NCI-H524 treated with DMSO at 0.1 percent for 48 hours (cell line): ENCODE results near the gene FCAR.
"Not testable (repeated sequence)": the region's sequence is repeated elsewhere in the genome, so short reads cannot be mapped to it uniquely, and the experiment has no call there.

ENCODE experiments used
- DNase-seq: peaks from one replicate; lab custom pipeline; 2025; lab: John Stamatoyannopoulos, UW

The FCAR gene

GRCh38 chr19:54873990-54874389, at the start of gene FCAR:
Gene FCAR (plus strand): TSS chr19:54874235. CDS start chr19:54874290, 55 bp downstream.
- no peak for DNase-seq

- DNase-seq, result not testable (repeated sequence)
Observed at GRCh38 chr19:54824416-54824815, 49.6 kb upstream of the FCAR start.

- DNase-seq, result not testable (repeated sequence)
Observed at GRCh38 chr19:54825326-54825725, 48.7 kb upstream of the FCAR start.

GRCh38 chr19:54828064-54828463, 46.0 kb upstream of the FCAR start:
- not testable (repeated sequence) for DNase-seq

- DNase-seq, result not testable (repeated sequence)
Observed at GRCh38 chr19:54832496-54832895, 41.5 kb upstream of the FCAR start, which contains the start of gene KIR2DS4. Gene KIR2DS4 (plus strand): TSS chr19:54832676.

- not testable (repeated sequence) for DNase-seq
Observed at GRCh38 chr19:54835126-54835525, 38.9 kb upstream of the FCAR start.

GRCh38 chr19:54837522-54837921, 36.5 kb upstream of the FCAR start:
- DNase-seq, result not testable (repeated sequence)

GRCh38 chr19:54843171-54843570, 30.9 kb upstream of the FCAR start:
- DNase-seq, result not testable (repeated sequence)

- not testable (repeated sequence) for DNase-seq
Observed at GRCh38 chr19:54850061-54850640, 23.9 kb upstream of the FCAR start, which contains the start of gene KIR3DL2. Gene KIR3DL2 (plus strand): TSS chr19:54850443. CDS start chr19:54850476, 33 bp downstream.

GRCh38 chr19:54850930-54851329, 23.1 kb upstream of the FCAR start:
- DNase-seq, result no peak

- no peak for DNase-seq
Observed at GRCh38 chr19:54851353-54851752, 22.7 kb upstream of the FCAR start.

- DNase-seq, result not testable (repeated sequence)
Observed at GRCh38 chr19:54855241-54855640, 18.8 kb upstream of the FCAR start.

GRCh38 chr19:54858476-54858875, 15.6 kb upstream of the FCAR start:
- DNase-seq, result not testable (repeated sequence)

- DNase-seq, result not testable (repeated sequence)
Observed at GRCh38 chr19:54859421-54859820, 14.6 kb upstream of the FCAR start.

GRCh38 chr19:54863459-54863858, 10.6 kb upstream of the FCAR start:
- not testable (repeated sequence) for DNase-seq

- DNase-seq, result no peak
Observed at GRCh38 chr19:54871696-54872095, 2.3 kb upstream of the FCAR start.

- no peak for DNase-seq
Observed at GRCh38 chr19:54875506-54875905, 1.5 kb downstream of the FCAR start.

- no peak for DNase-seq
Observed at GRCh38 chr19:54877471-54877870, 3.4 kb downstream of the FCAR start.

GRCh38 chr19:54881884-54882283, 7.8 kb downstream of the FCAR start:
- DNase-seq, result no peak

GRCh38 chr19:54882758-54883157, 8.7 kb downstream of the FCAR start:
- DNase-seq, result no peak

- DNase-seq, result no peak
Observed at GRCh38 chr19:54883228-54883627, 9.2 kb downstream of the FCAR start.

- no peak for DNase-seq
Observed at GRCh38 chr19:54888239-54888638, 14.2 kb downstream of the FCAR start.

- no peak for DNase-seq
Observed at GRCh38 chr19:54889566-54889965, 15.5 kb downstream of the FCAR start.

- no peak for DNase-seq
Observed at GRCh38 chr19:54893406-54893805, 19.4 kb downstream of the FCAR start.
